ENCODE measurements around the gene TUBGCP6. TPM values are rescaled to one million over a fixed set of nuclear protein-coding genes. Genes with fewer than 3 reads are reported as not detected.
A peak's percentile ranks its signal among the peaks of the same experiment; 100 is the strongest.

The TUBGCP6 gene
- total RNA-seq, 1 donor from 2014 or later = 21.2 TPM

GRCh38 chr22:50264946-50265669 lies 20.3 kb upstream of the TUBGCP6 start:
- DNase-seq (ENCODE audit: low read depth in 2 of 2) = no peak

DNA sequence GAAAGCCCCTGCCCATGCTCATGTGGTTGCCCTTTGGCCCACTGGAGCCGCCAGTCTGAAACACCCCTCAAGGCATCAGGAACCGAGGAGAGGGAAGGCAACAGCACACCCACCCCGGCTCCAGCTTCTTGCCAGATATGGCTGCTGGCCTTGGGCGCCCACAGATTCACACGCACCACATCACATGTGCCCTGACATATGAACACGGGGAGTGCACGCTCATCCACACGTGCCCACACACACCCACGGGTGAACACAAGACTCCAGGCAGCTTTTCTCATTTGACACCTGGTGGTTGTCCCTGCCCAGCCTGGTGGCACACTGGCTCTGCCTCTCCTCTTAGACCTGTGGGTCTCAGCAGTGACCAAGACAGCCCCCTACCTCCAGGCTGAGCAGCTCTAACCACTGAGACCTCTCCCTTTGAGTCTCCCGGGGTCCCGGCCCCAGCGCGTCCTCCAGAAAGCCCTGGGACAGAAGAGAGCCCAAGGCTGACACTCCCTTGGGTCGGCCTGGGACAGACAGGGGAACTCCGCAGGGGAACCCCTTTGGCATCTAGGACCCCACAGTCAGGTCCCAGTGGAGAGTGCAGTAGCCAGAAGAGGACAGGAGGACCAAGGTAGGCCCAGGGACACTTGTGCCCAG lies 19.4 kb upstream of the TUBGCP6 start:
- no peak for DNase-seq (ENCODE audit: low read depth in 2 of 2)

GRCh38 chr22:50262973-50263617 lies 18.3 kb upstream of the TUBGCP6 start:
- DNase-seq (ENCODE audit: low read depth in 2 of 2) = no peak

GRCh38 chr22:50262460-50262911 lies 17.7 kb upstream of the TUBGCP6 start:
- DNase-seq (ENCODE audit: low read depth in 2 of 2) = no peak

- DNase-seq (ENCODE audit: low read depth in 2 of 2) = peak; percentile 53 to 72
These were observed 17.0 kb upstream of the TUBGCP6 start, which contains the start of gene MAPK12 for GRCh38 chr22:50261615-50262459. MAPK12 (minus strand) TSS chr22:50261683; CDS start chr22:50261509, 174 bp downstream.

GRCh38 chr22:50260801-50261614 lies 16.2 kb upstream of the TUBGCP6 start:
- DNase-seq (ENCODE audit: low read depth in 2 of 2) = peak; percentile 57 to 75

DNA sequence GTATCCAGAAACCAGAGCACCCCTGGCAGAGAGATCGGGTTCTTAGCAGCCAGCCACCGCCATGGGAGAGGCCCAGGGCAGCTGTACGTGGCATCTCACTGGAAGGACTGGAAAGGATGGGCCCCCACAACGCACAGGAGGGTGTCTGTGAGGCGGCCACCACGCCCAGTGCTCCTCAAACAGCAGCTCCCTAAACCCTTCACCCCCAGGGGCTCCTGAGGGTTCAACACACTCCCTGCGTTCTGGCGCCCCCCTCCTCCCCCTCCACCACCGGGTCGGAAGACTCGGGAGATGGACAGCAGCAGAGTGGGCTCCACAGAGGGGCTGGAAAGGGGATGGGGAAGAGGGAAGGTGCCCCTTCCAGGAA lies 15.6 kb upstream of the TUBGCP6 start:
- no peak for DNase-seq (ENCODE audit: low read depth in 2 of 2)

GRCh38 chr22:50259302-50259701 lies 14.5 kb upstream of the TUBGCP6 start:
- no peak for DNase-seq (ENCODE audit: low read depth in 2 of 2)

DNA sequence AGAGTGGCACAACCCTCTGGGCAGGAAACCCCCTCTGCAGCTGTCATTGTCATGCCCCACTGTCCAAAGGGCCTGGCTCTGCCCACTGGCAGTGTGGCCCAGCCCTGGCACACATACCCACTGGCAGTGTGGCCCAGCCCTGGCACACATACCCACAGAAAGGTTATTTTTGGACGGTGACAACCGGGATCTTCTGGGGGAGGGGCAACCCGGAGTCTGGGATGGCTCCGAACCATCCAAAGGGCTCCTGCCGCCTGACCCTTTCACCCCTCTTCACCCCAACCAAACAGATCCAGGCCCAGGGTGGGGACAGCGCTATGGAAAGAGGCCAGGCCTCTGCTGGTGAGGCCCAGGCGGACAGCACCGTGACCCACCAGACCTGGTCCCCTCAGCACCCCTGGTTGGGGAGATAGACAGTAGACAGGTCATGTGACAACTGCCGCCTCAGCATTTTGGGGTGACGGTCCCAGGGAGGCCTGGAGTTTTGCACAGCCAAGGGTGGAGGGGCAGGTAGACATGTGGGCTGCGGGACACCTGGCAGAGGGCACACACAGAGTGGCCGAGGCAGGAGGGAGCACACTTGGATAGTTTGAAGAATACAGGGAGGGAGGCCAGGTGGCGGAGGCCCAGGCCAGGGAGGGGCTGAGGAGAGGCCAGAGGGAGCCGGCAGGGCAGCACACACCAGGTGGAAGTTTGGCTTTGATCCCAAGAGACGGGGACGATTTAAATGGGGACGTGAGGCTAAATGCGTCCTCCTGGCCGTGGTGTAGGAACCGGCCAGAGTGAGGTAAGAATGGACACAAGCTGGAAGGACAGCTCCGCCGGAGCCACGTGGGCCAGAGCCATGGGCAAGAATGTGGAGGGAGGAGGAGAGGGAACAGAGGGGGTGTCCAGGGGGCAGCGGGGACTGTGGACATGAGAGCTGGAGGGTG lies 13.8 kb upstream of the TUBGCP6 start:
- no peak for DNase-seq (ENCODE audit: low read depth in 2 of 2)

GRCh38 chr22:50257451-50258360 lies 12.9 kb upstream of the TUBGCP6 start:
- no peak for DNase-seq (ENCODE audit: low read depth in 2 of 2)

- no peak for DNase-seq (ENCODE audit: low read depth in 2 of 2)
These were observed 12.2 kb upstream of the TUBGCP6 start for GRCh38 chr22:50257041-50257440.

DNA sequence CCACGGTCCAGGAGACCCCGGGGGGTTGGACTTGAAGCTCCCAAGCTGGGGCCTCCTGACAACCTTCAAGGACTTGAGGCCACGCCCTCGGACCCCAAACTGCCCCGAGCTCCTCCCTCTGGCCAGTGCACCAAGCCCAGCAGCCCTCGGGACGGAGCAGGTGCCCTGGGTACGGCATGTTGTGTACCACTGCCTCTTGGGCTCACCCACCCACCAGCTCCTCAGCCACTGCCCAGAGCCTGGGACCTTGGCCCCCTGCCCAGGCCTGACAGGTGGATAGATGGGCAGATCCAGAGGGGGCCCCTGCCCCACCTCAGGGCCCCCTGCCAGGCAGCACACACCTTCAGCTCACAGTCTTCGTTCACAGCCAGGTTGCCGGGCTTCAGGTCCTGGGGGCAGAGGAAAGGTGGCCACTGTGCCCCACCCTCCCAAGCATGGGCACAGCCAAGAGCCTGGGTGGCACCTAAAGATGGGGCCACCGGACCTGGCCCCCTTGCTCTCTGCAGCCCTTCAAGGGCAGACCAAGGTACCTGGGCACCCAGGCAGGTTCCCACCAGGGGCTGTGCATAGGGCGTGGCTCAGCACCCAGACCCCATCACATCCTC lies 11.5 kb upstream of the TUBGCP6 start:
- DNase-seq (ENCODE audit: low read depth in 2 of 2) = no peak

GRCh38 chr22:50255607-50256006 lies 10.8 kb upstream of the TUBGCP6 start:
- no peak for DNase-seq (ENCODE audit: low read depth in 2 of 2)

GRCh38 chr22:50255099-50255498 lies 10.3 kb upstream of the TUBGCP6 start:
- no peak for DNase-seq (ENCODE audit: low read depth in 2 of 2)

- DNase-seq (ENCODE audit: low read depth in 2 of 2) = no peak
These were observed 9.1 kb upstream of the TUBGCP6 start for GRCh38 chr22:50253941-50254340.

- no peak for DNase-seq (ENCODE audit: low read depth in 2 of 2)
These were observed 8.5 kb upstream of the TUBGCP6 start for GRCh38 chr22:50253046-50253915.

Measured in lung microvascular endothelial cell (primary cell).